CD4-positive, alpha-beta T cell treated with Interleukin-2 at 100 ng/mL for 4 hours (primary cell): ENCODE measurements around the gene SETD1A.

Experiments
- DNase-seq: peaks from one replicate; pipeline ENCODE4 v3.0.0-alpha.2; 2020; ENCODE audit warnings: low spot score

Gene SETD1A

GRCh38 chr16:30953511-30954124 lies 3.9 kb upstream of the SETD1A start:
- DNase-seq: peak; percentile 68

GRCh38 chr16:30954993-30955392 lies 2.6 kb upstream of the SETD1A start:
- DNase-seq: no peak

- peak; percentile 91 for DNase-seq
These were observed 726 bp upstream of the SETD1A start for GRCh38 chr16:30956601-30957455.

- DNase-seq: no peak
These were observed 873 bp downstream of the SETD1A start for GRCh38 chr16:30958175-30959079.

GRCh38 chr16:30961384-30961783 lies 3.8 kb downstream of the SETD1A start:
- DNase-seq: no peak

- no peak for DNase-seq
These were observed 6.5 kb downstream of the SETD1A start for GRCh38 chr16:30963925-30964511.

GRCh38 chr16:30964574-30965226 lies 7.1 kb downstream of the SETD1A start:
- DNase-seq: no peak

GRCh38 chr16:30965436-30965835 lies 7.9 kb downstream of the SETD1A start:
- DNase-seq: no peak

GRCh38 chr16:30966033-30966619 lies 8.6 kb downstream of the SETD1A start:
- DNase-seq: no peak

GRCh38 chr16:30967795-30968194 lies 10.2 kb downstream of the SETD1A start:
- DNase-seq: no peak

GRCh38 chr16:30969246-30969842 lies 11.8 kb downstream of the SETD1A start:
- DNase-seq: no peak

- DNase-seq: no peak
These were observed 13.7 kb downstream of the SETD1A start for GRCh38 chr16:30971298-30971697.

GRCh38 chr16:30972872-30973271 lies 15.3 kb downstream of the SETD1A start:
- no peak for DNase-seq

GRCh38 chr16:30974348-30974747 lies 16.8 kb downstream of the SETD1A start:
- DNase-seq: no peak

GRCh38 chr16:30976486-30976885 lies 18.9 kb downstream of the SETD1A start:
- no peak for DNase-seq

- DNase-seq: no peak
These were observed 19.9 kb downstream of the SETD1A start for GRCh38 chr16:30977502-30977901.

- no peak for DNase-seq
These were observed 21.8 kb downstream of the SETD1A start for GRCh38 chr16:30979170-30980022.

GRCh38 chr16:30980023-30980371 lies 22.4 kb downstream of the SETD1A start:
- DNase-seq: no peak

GRCh38 chr16:30980434-30980833 lies 22.9 kb downstream of the SETD1A start:
- DNase-seq: no peak

- DNase-seq: no peak
These were observed 23.4 kb downstream of the SETD1A start for GRCh38 chr16:30980959-30981358.
